ENCODE data around the gene SBF1. TPM values are rescaled to one million over a fixed set of nuclear protein-coding genes. Genes with fewer than 3 reads are reported as not detected.

SBF1 gene
- total RNA-seq, 1 experiment from 2014 or later = 48.5 TPM

DNA sequence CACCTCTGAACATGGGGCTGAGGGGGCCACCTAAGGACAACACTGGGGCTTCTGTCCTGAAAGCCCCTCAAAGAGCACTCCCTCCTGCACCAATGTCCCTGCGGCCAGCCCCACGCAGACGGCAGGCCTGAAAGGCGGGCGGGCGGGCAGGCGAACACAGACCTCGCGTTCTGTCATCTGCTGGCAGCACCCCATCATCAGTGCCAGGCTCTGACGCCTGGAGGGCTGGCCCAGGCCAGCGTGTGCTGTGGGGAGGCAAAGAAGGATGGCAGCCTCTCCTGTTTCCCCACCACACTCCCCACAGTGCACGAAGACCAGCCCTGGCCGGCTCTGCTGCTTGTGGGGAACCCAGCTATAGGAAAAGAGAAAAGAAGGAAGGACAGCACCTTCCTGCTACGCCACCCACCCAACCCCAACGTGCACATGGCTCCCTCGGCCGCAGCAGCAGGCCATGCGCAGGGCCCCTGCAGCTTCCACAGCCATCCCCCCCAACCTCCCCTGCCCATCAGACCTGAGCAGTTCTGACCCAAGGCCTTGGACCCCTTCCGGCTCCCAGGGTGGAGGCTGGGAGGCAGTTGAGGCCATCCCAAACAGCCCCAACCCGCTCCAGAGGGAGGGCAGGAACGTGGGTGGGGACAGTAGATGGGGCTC lies 3.5 kb downstream of the SBF1 start:
- Histone ChIP-seq H3K79me2 (ENCODE audit: low read length) (peaks cover 58% of the 10 kb centered on the region), H3K4me2 (ENCODE audit: low read length) (no peak overlapping the region), H3K4me3 (ENCODE audit: low read length) (no peak overlapping the region), H3K27me3 (ENCODE audit: low read length) (no peaks in the 10 kb centered on the region), H3K9me2 (replicated peaks; ENCODE audit: low read length) (no peaks in the 10 kb centered on the region), H3K9me3 (ENCODE audit: low read length) (no peaks in the 10 kb centered on the region), H2AFZ (ENCODE audit: low read length) (no peak overlapping the region), H3K27ac (ENCODE audit: low read length) (no peak overlapping the region), H3K4me1 (ENCODE audit: insufficient read depth, low read length) (peaks cover 32% of the 10 kb centered on the region), H3K9ac (ENCODE audit: low read length) (no peak overlapping the region), H3F3A (ENCODE audit: low read length, unreplicated experiment) (no peaks in the 10 kb centered on the region), H3K36me3 (ENCODE audit: low read depth, low read length) (no peaks in the 10 kb centered on the region; the same call in none of the 2 replicates), H4K20me1 (ENCODE audit: low read length) (peaks cover 48% of the 10 kb centered on the region)
- ATAC-seq (no peak), DNase-seq (no peak)
- POLR2A ChIA-PET (ENCODE audit: unreplicated experiment) = no interaction called here
- TF ChIP-seq CTCF (conservative IDR thresholded peaks at IDR 0.05; ENCODE audit: low read depth, low read length) (no peak), EZH2 (IDR thresholded peaks at IDR 0.05; ENCODE audit: low read length, unreplicated experiment) (no peak), EZH2phosphoT487 (IDR thresholded peaks at IDR 0.05; ENCODE audit: borderline replicate concordance, low read length) (no peak)
- CTCF ChIA-PET = interaction anchor here (0.6 kb wide), 1 partner anchor 54 kb away, joined by 3 read pairs; the partner anchor contains the start of gene SCO2
- intact Hi-C loops (cut with micrococcal nuclease) = no loop called here
- no TSS peak for BruUV-seq (replicated peaks)

- intact Hi-C loops (cut with micrococcal nuclease) = no loop called here
- no peak overlapping the region for H3K4me3 ChIP-seq (ENCODE audit: low read length)
- H3K9ac ChIP-seq (ENCODE audit: low read length) = no peak overlapping the region
- H3K9me3 ChIP-seq (ENCODE audit: low read length) = no peaks in the 10 kb centered on the region
- POLR2A ChIA-PET (ENCODE audit: unreplicated experiment) = no interaction called here
- H3K4me1 ChIP-seq (ENCODE audit: insufficient read depth, low read length) = peaks cover 32% of the 10 kb centered on the region
- ATAC-seq = no peak
- no peaks in the 10 kb centered on the region for H3F3A ChIP-seq (ENCODE audit: low read length, unreplicated experiment)
- no peak overlapping the region for H2AFZ ChIP-seq (ENCODE audit: low read length)
- H3K27me3 ChIP-seq (ENCODE audit: low read length) = no peaks in the 10 kb centered on the region
- DNase-seq = no peak
- no peaks in the 10 kb centered on the region for H3K9me2 ChIP-seq (replicated peaks; ENCODE audit: low read length)
- H4K20me1 ChIP-seq (ENCODE audit: low read length) = peaks cover 48% of the 10 kb centered on the region
- TF ChIP-seq CTCF (conservative IDR thresholded peaks at IDR 0.05; ENCODE audit: low read depth, low read length) = no peak
- TF ChIP-seq EZH2phosphoT487 (IDR thresholded peaks at IDR 0.05; ENCODE audit: borderline replicate concordance, low read length) = no peak
- TF ChIP-seq EZH2 (IDR thresholded peaks at IDR 0.05; ENCODE audit: low read length, unreplicated experiment) = no peak
- H3K79me2 ChIP-seq (ENCODE audit: low read length) = peaks cover 58% of the 10 kb centered on the region
- H3K4me2 ChIP-seq (ENCODE audit: low read length) = peak overlapping the region; percentile 43
- CTCF ChIA-PET = no interaction called here
- BruUV-seq (replicated peaks) = no TSS peak
- 0 out of 2 replicates have a peak overlapping the region, but pooled peaks have one; percentile 16 for H3K27ac ChIP-seq (ENCODE audit: low read length)
- H3K36me3 ChIP-seq (ENCODE audit: low read depth, low read length) = no peaks in the 10 kb centered on the region; the same call in none of the 2 replicates
Observed at GRCh38 chr22:50470491-50470890, 4.3 kb downstream of the SBF1 start.

Measured in PC-3 (cell line).